Chondrocyte (in vitro differentiated cells): ENCODE results near the gene ARMC9. TPM values are rescaled to one million over a fixed set of nuclear protein-coding genes. Genes with fewer than 3 reads are reported as not detected.
A peak's percentile ranks its signal among the peaks of the same experiment; 100 is the strongest.

Experiments used
- DNase-seq: peaks from one replicate; pipeline ENCODE4 v3.0.0; 2021; ENCODE audit warnings: mixed read lengths, low spot score
- H3K27ac Mint-ChIP-seq: one replicate; pipeline ENCODE4 v1.8.0; 2021; ENCODE audit warnings: mild to moderate bottlenecking, moderate library complexity, mixed read lengths; ENCODE audit not compliant: unreplicated experiment
- H3K27me3 Mint-ChIP-seq: 2 replicates; pipeline ENCODE4 v1.8.0; 2021; ENCODE audit warnings: low read depth, mixed read lengths
- H3K36me3 Mint-ChIP-seq: 2 replicates; pipeline ENCODE4 v1.8.0; 2021; ENCODE audit warnings: low read depth, mixed read lengths
- H3K4me1 Mint-ChIP-seq: 2 replicates; pipeline ENCODE4 v1.8.0; 2021; ENCODE audit warnings: low read depth, mild to moderate bottlenecking, mixed read lengths
- H3K4me3 Mint-ChIP-seq: one replicate; pipeline ENCODE4 v1.8.0; 2021; ENCODE audit warnings: mild to moderate bottlenecking, moderate library complexity, mixed read lengths; ENCODE audit not compliant: unreplicated experiment
- H3K9me3 Mint-ChIP-seq: 2 replicates; pipeline ENCODE4 v1.8.0; 2021; ENCODE audit warnings: low read depth, mixed read lengths
- CTCF ChIP-seq: fragments of 200-600 bp; sonication (generic); IDR thresholded peaks from 2 replicates; pipeline ENCODE4 v1.5.0; 2021; ENCODE audit warnings: antibody characterized with exemption, mild to moderate bottlenecking, moderate library complexity
- total RNA-seq: library from RNA; stranded (reverse); gene quantifications from 3 replicates; pipeline ENCODE4 v1.2.1, GENCODE V29; 2021

Gene ARMC9
- total RNA-seq, 1 donor from 2014 or later = 188 TPM

- DNase-seq = no peak
- Mint-ChIP-seq H3K9me3 (no peaks in the 10 kb centered on the region), H3K27ac (peak overlapping the region; percentile 69), H3K36me3 (peaks cover 35% of the 10 kb centered on the region), H3K27me3 (no peaks in the 10 kb centered on the region), H3K4me3 (no peak overlapping the region), H3K4me1 (peaks cover 21% of the 10 kb centered on the region)
- no peak for TF ChIP-seq CTCF
These were observed 108.5 kb downstream of the ARMC9 start for GRCh38 chr2:231306791-231307393.

- no peak for TF ChIP-seq CTCF
- peak overlapping the region; percentile 73 for H3K27ac Mint-ChIP-seq
- no peak overlapping the region for H3K4me3 Mint-ChIP-seq
- H3K9me3 Mint-ChIP-seq = no peaks in the 10 kb centered on the region
- H3K27me3 Mint-ChIP-seq = no peaks in the 10 kb centered on the region
- DNase-seq = no peak
- peaks cover 21% of the 10 kb centered on the region for H3K4me1 Mint-ChIP-seq
- H3K36me3 Mint-ChIP-seq = peaks cover 33% of the 10 kb centered on the region
These were observed 109.8 kb downstream of the ARMC9 start for GRCh38 chr2:231308219-231308618.

GRCh38 chr2:231308631-231309428 lies 110.4 kb downstream of the ARMC9 start:
- H3K9me3 Mint-ChIP-seq = no peaks in the 10 kb centered on the region
- peaks cover 30% of the 10 kb centered on the region for H3K36me3 Mint-ChIP-seq
- H3K4me3 Mint-ChIP-seq = no peak overlapping the region
- H3K27ac Mint-ChIP-seq = peak overlapping the region; percentile 90
- H3K27me3 Mint-ChIP-seq = no peaks in the 10 kb centered on the region
- no peak for DNase-seq
- H3K4me1 Mint-ChIP-seq = peaks cover 21% of the 10 kb centered on the region
- no peak for TF ChIP-seq CTCF

GRCh38 chr2:231312066-231312465 lies 113.6 kb downstream of the ARMC9 start:
- Mint-ChIP-seq H3K4me1 (peaks cover 16% of the 10 kb centered on the region), H3K9me3 (no peaks in the 10 kb centered on the region), H3K27ac (peak overlapping the region; percentile 22), H3K27me3 (no peaks in the 10 kb centered on the region), H3K4me3 (no peak overlapping the region), H3K36me3 (peaks cover 31% of the 10 kb centered on the region)
- TF ChIP-seq CTCF = no peak
- DNase-seq = no peak

GRCh38 chr2:231315896-231316295 lies 117.5 kb downstream of the ARMC9 start:
- TF ChIP-seq CTCF = no peak
- no peak overlapping the region for H3K4me3 Mint-ChIP-seq
- H3K9me3 Mint-ChIP-seq = no peaks in the 10 kb centered on the region
- no peak overlapping the region for H3K27ac Mint-ChIP-seq
- H3K4me1 Mint-ChIP-seq = no peaks in the 10 kb centered on the region
- H3K27me3 Mint-ChIP-seq = no peaks in the 10 kb centered on the region
- DNase-seq = no peak
- peaks cover 28% of the 10 kb centered on the region for H3K36me3 Mint-ChIP-seq
